PC-3 (cell line): Measurements from ENCODE around the gene KRTAP22-1.

Experiments used
- EZH2 ChIP-seq: fragments of 300-600 bp; sonication (generic); IDR thresholded peaks from one replicate; pipeline ENCODE4 v1.6.1; 2017; ENCODE audit warnings: antibody characterized with exemption, mild to moderate bottlenecking, low read length; ENCODE audit not compliant: unreplicated experiment
- EZH2phosphoT487 ChIP-seq: fragments of 300-600 bp; sonication (generic); IDR thresholded peaks from 2 replicates; pipeline ENCODE4 v1.6.1; 2018; ENCODE audit warnings: mild to moderate bottlenecking, antibody characterized with exemption, low read length, borderline replicate concordance
- TF ChIP-seq, protein P1 (sequence below): fragments of 300-600 bp; sonication (generic); conservative IDR thresholded peaks from 2 replicates; pipeline ENCODE4 v1.5.1; 2017; ENCODE audit warnings: antibody characterized with exemption, low read depth, mild to moderate bottlenecking, low read length

- TF ChIP-seq, protein P1, sequence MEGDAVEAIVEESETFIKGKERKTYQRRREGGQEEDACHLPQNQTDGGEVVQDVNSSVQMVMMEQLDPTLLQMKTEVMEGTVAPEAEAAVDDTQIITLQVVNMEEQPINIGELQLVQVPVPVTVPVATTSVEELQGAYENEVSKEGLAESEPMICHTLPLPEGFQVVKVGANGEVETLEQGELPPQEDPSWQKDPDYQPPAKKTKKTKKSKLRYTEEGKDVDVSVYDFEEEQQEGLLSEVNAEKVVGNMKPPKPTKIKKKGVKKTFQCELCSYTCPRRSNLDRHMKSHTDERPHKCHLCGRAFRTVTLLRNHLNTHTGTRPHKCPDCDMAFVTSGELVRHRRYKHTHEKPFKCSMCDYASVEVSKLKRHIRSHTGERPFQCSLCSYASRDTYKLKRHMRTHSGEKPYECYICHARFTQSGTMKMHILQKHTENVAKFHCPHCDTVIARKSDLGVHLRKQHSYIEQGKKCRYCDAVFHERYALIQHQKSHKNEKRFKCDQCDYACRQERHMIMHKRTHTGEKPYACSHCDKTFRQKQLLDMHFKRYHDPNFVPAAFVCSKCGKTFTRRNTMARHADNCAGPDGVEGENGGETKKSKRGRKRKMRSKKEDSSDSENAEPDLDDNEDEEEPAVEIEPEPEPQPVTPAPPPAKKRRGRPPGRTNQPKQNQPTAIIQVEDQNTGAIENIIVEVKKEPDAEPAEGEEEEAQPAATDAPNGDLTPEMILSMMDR, result no peak
- TF ChIP-seq EZH2phosphoT487, result no peak
- no peak for TF ChIP-seq EZH2
Measured at GRCh38 chr21:30582870-30583269, 18.0 kb upstream of the KRTAP22-1 start.
